ENCODE data around the gene ZNF281.

Gene ZNF281

DNA sequence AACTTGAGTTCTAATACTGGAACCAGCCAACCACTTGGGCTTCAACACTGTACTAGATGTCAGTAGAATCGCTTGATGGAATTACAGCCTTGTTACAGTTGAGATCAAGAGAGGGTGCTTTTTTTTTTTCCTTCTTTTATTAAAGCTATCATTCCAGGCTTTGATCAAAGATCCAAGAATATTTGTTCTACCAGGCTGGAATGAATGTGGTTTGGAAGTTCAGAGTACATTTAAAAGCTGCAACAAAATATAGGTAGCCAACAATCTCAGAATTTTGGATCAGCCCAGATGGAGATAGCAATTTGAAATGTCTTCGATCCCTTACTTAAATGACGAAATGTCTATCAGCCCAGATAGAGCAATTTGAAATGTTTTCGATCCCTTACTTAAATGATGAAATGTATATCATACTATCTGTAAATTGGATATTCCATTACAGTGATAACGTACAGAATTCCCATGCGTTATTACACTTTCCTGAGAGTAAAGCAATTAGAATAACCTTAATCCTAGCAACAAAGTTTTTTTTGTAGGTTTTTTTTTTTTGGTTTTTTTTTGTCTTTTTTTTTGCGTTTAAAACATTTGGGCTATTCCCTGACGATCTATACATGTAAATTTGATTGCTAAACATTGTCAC, 3.6 kb downstream of the ZNF281 start:
- no peak for TF ChIP-seq CTCF (IDR thresholded peaks at IDR 0.05; ENCODE audit: insufficient read depth, low read depth, low read length, missing control alignments)
- H3K4me3 ChIP-seq (ENCODE audit: low read depth, low read length): no peak overlapping the region
- DNase-seq (ENCODE audit: low read depth): no peak

GRCh38 chr1:200405264-200405663, 4.6 kb downstream of the ZNF281 start:
- no peak overlapping the region for H3K4me3 ChIP-seq (ENCODE audit: low read depth, low read length)
- DNase-seq (ENCODE audit: low read depth): no peak
- no peak for TF ChIP-seq CTCF (IDR thresholded peaks at IDR 0.05; ENCODE audit: insufficient read depth, low read depth, low read length, missing control alignments)

GRCh38 chr1:200401708-200402107, 8.1 kb downstream of the ZNF281 start:
- no peak for TF ChIP-seq CTCF (IDR thresholded peaks at IDR 0.05; ENCODE audit: insufficient read depth, low read depth, low read length, missing control alignments)
- no peak overlapping the region for H3K4me3 ChIP-seq (ENCODE audit: low read depth, low read length)
- DNase-seq (ENCODE audit: low read depth): no peak

GRCh38 chr1:200401263-200401662, 8.6 kb downstream of the ZNF281 start:
- TF ChIP-seq CTCF (IDR thresholded peaks at IDR 0.05; ENCODE audit: insufficient read depth, low read depth, low read length, missing control alignments): no peak
- H3K4me3 ChIP-seq (ENCODE audit: low read depth, low read length): no peak overlapping the region
- DNase-seq (ENCODE audit: low read depth): no peak

GRCh38 chr1:200400556-200400955, 9.3 kb downstream of the ZNF281 start:
- DNase-seq (ENCODE audit: low read depth): no peak
- TF ChIP-seq CTCF (IDR thresholded peaks at IDR 0.05; ENCODE audit: insufficient read depth, low read depth, low read length, missing control alignments): no peak
- H3K4me3 ChIP-seq (ENCODE audit: low read depth, low read length): no peak overlapping the region

- H3K4me3 ChIP-seq (ENCODE audit: low read depth, low read length): no peak overlapping the region
- TF ChIP-seq CTCF (IDR thresholded peaks at IDR 0.05; ENCODE audit: insufficient read depth, low read depth, low read length, missing control alignments): no peak
- no peak for DNase-seq (ENCODE audit: low read depth)
Measured at GRCh38 chr1:200399860-200400259, 10.0 kb downstream of the ZNF281 start.

- no peak for TF ChIP-seq CTCF (IDR thresholded peaks at IDR 0.05; ENCODE audit: insufficient read depth, low read depth, low read length, missing control alignments)
- DNase-seq (ENCODE audit: low read depth): no peak
- no peak overlapping the region for H3K4me3 ChIP-seq (ENCODE audit: low read depth, low read length)
Measured at GRCh38 chr1:200398373-200398772, 11.5 kb downstream of the ZNF281 start.

Data from GM12865 (cell line).